ENCODE data around the gene ADAMTS15.

DNA sequence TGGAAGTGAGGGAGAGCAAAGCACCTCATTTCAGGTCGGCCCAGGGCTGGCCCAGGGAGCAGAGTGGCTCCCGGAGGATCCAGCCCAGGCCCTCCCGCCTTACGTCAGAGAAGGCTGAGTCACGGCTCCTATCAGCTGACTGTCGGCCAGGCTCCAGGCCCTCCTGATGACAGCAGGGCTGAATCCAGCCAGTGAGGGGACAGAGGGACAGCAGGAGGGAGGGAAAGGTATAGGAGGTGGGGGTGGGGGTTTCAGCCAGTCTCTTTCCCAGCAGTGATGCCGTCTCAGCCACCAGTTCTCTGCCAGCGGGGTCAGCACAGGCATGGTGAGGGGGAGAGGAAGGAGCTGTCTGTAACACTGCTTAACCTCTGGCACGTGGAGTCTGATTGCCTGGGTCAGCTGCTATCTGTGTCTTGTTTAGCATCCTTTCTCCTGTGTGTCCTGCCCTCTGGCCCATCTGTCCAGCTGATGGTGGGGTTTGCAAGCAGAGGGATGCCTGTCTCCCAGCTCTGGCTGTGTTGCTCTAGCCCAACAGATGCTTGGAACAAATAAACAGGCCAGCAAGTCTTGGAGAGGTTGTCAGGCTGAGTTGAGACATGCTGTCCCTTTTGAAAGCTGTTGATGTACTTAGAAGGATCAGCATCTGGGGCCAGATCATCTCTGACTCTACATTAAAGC lies 74.0 kb downstream of the ADAMTS15 start:
- TF ChIP-seq CTCF (conservative IDR thresholded peaks at IDR 0.05 in 1 of 2, IDR thresholded peaks at IDR 0.05 in 1 of 2; ENCODE audit: extremely low read depth in 1 of 2, insufficient read depth in 1 of 2, low read depth in 1 of 2, low read length in 2 of 2) = no peak
- TF ChIP-seq EZH2 (IDR thresholded peaks at IDR 0.05; ENCODE audit: borderline replicate concordance, low read length) = no peak

Measured in mammary epithelial cell (primary cell).